ENCODE measurements around the gene TGFB1I1. TPM values are rescaled to one million over a fixed set of nuclear protein-coding genes. Genes with fewer than 3 reads are reported as not detected.

The TGFB1I1 gene
- polyA plus RNA-seq, 1 donor from 2014 or later: 0.38 TPM

- TF ChIP-seq POLR2AphosphoS5 (IDR thresholded peaks at IDR 0.05) (no peak), SMC3 (conservative IDR thresholded peaks at IDR 0.05; ENCODE audit: poor library complexity) (no peak), REST (IDR thresholded peaks at IDR 0.05; ENCODE audit: borderline replicate concordance) (no peak), CTCF (IDR thresholded peaks at IDR 0.05; ENCODE audit: poor library complexity, severe bottlenecking) (no peak), EP300 (conservative IDR thresholded peaks at IDR 0.05; ENCODE audit: poor library complexity, severe bottlenecking) (no peak), RAD21 (conservative IDR thresholded peaks at IDR 0.05) (no peak), TAF1 (IDR thresholded peaks at IDR 0.05; ENCODE audit: low read depth) (no peak), EZH2 (IDR thresholded peaks at IDR 0.05; ENCODE audit: borderline replicate concordance, insufficient read depth, low read length, poor library complexity, severe bottlenecking) (no peak), MXI1 (conservative IDR thresholded peaks at IDR 0.05; ENCODE audit: poor library complexity, severe bottlenecking) (no peak)
These were observed 45.9 kb downstream of the TGFB1I1 start for GRCh38 chr16:31517800-31518402.

GRCh38 chr16:31519759-31520431 is 47.9 kb downstream of the TGFB1I1 start:
- no peak overlapping the region for H3K4me2 ChIP-seq (ENCODE audit: low read length)
- H4K20me1 ChIP-seq (ENCODE audit: insufficient read depth): no peaks in the 10 kb centered on the region
- H3K27me3 ChIP-seq (ENCODE audit: insufficient read depth, low read depth, low read length): no peaks in the 10 kb centered on the region
- H3F3A ChIP-seq (ENCODE audit: insufficient read depth, low read length, poor library complexity, severe bottlenecking): no peaks in the 10 kb centered on the region
- no peak overlapping the region for H2AFZ ChIP-seq (ENCODE audit: low read depth, low read length)
- TF ChIP-seq POLR2AphosphoS5 (IDR thresholded peaks at IDR 0.05): no peak
- TF ChIP-seq EP300 (conservative IDR thresholded peaks at IDR 0.05; ENCODE audit: poor library complexity, severe bottlenecking): no peak
- TF ChIP-seq CTCF (IDR thresholded peaks at IDR 0.05; ENCODE audit: poor library complexity, severe bottlenecking): no peak
- no peak for TF ChIP-seq MXI1 (conservative IDR thresholded peaks at IDR 0.05; ENCODE audit: poor library complexity, severe bottlenecking)
- TF ChIP-seq RAD21 (conservative IDR thresholded peaks at IDR 0.05): no peak
- no peak for TF ChIP-seq TAF1 (IDR thresholded peaks at IDR 0.05; ENCODE audit: low read depth)
- no peak for TF ChIP-seq REST (IDR thresholded peaks at IDR 0.05; ENCODE audit: borderline replicate concordance)
- TF ChIP-seq SMC3 (conservative IDR thresholded peaks at IDR 0.05; ENCODE audit: poor library complexity): no peak
- TF ChIP-seq EZH2 (IDR thresholded peaks at IDR 0.05; ENCODE audit: borderline replicate concordance, insufficient read depth, low read length, poor library complexity, severe bottlenecking): no peak
- no peak overlapping the region for H3K9ac ChIP-seq (ENCODE audit: low read length)
- H3K79me2 ChIP-seq (replicated peaks; ENCODE audit: insufficient read depth, low read length): no peaks in the 10 kb centered on the region
- H3K27ac ChIP-seq (ENCODE audit: low read length): no peak overlapping the region
- no peak overlapping the region for H3K4me3 ChIP-seq (ENCODE audit: low read length)
- no peaks in the 10 kb centered on the region for H3K9me3 ChIP-seq (ENCODE audit: low read length)
- no peaks in the 10 kb centered on the region for H3K9me2 ChIP-seq (ENCODE audit: insufficient read depth, low read length)
- H3K36me3 ChIP-seq (ENCODE audit: insufficient read depth, low read length): no peaks in the 10 kb centered on the region

More at GRCh38 chr16:31517800-31518402, 45.9 kb downstream of the TGFB1I1 start:
- H3K36me3 ChIP-seq (ENCODE audit: insufficient read depth, low read length): no peaks in the 10 kb centered on the region
- no peaks in the 10 kb centered on the region for H3K79me2 ChIP-seq (replicated peaks; ENCODE audit: insufficient read depth, low read length)
- no peak overlapping the region for H3K4me2 ChIP-seq (ENCODE audit: low read length)
- H3K9me2 ChIP-seq (ENCODE audit: insufficient read depth, low read length): no peaks in the 10 kb centered on the region
- H3K4me3 ChIP-seq (ENCODE audit: low read length): no peak overlapping the region
- H3K9ac ChIP-seq (ENCODE audit: low read length): no peak overlapping the region
- H3K27ac ChIP-seq (ENCODE audit: low read length): no peak overlapping the region
- H3K27me3 ChIP-seq (ENCODE audit: insufficient read depth, low read depth, low read length): no peaks in the 10 kb centered on the region
- H3F3A ChIP-seq (ENCODE audit: insufficient read depth, low read length, poor library complexity, severe bottlenecking): no peaks in the 10 kb centered on the region
- H3K9me3 ChIP-seq (ENCODE audit: low read length): no peaks in the 10 kb centered on the region
- no peak overlapping the region for H2AFZ ChIP-seq (ENCODE audit: low read depth, low read length)
- H4K20me1 ChIP-seq (ENCODE audit: insufficient read depth): no peaks in the 10 kb centered on the region
